HEK293T (cell line): ENCODE data around the gene SPSB3.

ENCODE experiments used
- ARNT ChIP-seq: fragments of 450-650 bp; IDR thresholded peaks from 2 replicates; pipeline ENCODE4 v1.6.1; 2017; ENCODE audit warnings: mild to moderate bottlenecking
- CTBP1 ChIP-seq: fragments of 450-650 bp; IDR thresholded peaks from 2 replicates; pipeline ENCODE4 v1.6.1; 2016; ENCODE audit warnings: borderline replicate concordance
- FOXK2 ChIP-seq: fragments of 450-650 bp; IDR thresholded peaks from 2 replicates; pipeline ENCODE4 v1.6.1; 2016; ENCODE audit warnings: mild to moderate bottlenecking
- FOXM1 ChIP-seq: fragments of 450-650 bp; IDR thresholded peaks from 2 replicates; pipeline ENCODE4 v1.6.1; 2017; ENCODE audit warnings: mild to moderate bottlenecking, borderline replicate concordance
- HDGF ChIP-seq: fragments of 450-650 bp; IDR thresholded peaks from 2 replicates; pipeline ENCODE4 v1.6.1; 2017; ENCODE audit warnings: antibody characterized with exemption, borderline replicate concordance
- L3MBTL2 ChIP-seq: fragments of 450-650 bp; conservative IDR thresholded peaks from 2 replicates; pipeline ENCODE4 v1.6.1; 2016; ENCODE audit warnings: mild to moderate bottlenecking
- SP1 ChIP-seq: fragments of 450-650 bp; IDR thresholded peaks from 2 replicates; pipeline ENCODE4 v1.6.1; 2017
- SUZ12 ChIP-seq: fragments of 450-650 bp; IDR thresholded peaks from 2 replicates; pipeline ENCODE4 v1.6.1; 2016; ENCODE audit warnings: mild to moderate bottlenecking
- TARDBP ChIP-seq: fragments of 450-650 bp; IDR thresholded peaks from 2 replicates; pipeline ENCODE4 v1.6.1; 2016
- ZNF384 ChIP-seq: fragments of 450-650 bp; IDR thresholded peaks from 2 replicates; pipeline ENCODE4 v1.6.1; 2016
- TF ChIP-seq, protein P1 (sequence below): fragments of 450-650 bp; IDR thresholded peaks from 2 replicates; pipeline ENCODE4 v1.6.1; 2016

DNA sequence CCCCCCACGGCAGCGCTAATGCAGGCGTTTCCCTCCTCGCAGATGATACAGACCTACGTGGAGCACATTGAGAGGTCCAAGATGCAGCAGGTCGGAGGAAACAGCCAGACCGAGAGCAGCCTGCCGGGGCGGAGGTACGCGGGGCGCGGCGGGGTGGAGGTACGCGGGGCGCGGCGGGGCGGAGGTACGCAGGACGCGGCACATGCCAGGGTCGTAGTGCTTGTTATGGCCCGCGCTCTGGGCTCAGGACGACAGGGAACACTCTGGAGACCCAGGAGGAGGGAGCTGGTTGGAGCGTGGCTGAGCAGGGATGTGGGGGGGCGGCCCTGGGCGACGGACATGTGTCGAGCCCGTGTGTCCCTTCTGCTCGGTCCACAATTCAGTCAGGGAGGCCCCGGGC, 52.9 kb downstream of the SPSB3 start:
- TF ChIP-seq TARDBP (no peak), FOXK2 (no peak), FOXM1 (no peak), HDGF (no peak), SUZ12 (no peak), ARNT (no peak), SP1 (no peak), CTBP1 (no peak), ZNF384 (no peak), L3MBTL2 (no peak)
- TF ChIP-seq, protein P1, sequence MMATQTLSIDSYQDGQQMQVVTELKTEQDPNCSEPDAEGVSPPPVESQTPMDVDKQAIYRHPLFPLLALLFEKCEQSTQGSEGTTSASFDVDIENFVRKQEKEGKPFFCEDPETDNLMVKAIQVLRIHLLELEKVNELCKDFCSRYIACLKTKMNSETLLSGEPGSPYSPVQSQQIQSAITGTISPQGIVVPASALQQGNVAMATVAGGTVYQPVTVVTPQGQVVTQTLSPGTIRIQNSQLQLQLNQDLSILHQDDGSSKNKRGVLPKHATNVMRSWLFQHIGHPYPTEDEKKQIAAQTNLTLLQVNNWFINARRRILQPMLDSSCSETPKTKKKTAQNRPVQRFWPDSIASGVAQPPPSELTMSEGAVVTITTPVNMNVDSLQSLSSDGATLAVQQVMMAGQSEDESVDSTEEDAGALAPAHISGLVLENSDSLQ, result no peak
